RPMI7951 (cell line): ENCODE data around the gene OPN3. TPM values are rescaled to one million over a fixed set of nuclear protein-coding genes. Genes with fewer than 3 reads are reported as not detected.

Source experiments
- DNase-seq: peaks from one replicate; pipeline ENCODE4 v3.0.0-alpha.2; 2012; ENCODE audit warnings: low read depth
- total RNA-seq: library from RNA; depleted of rRNA; stranded (reverse); fragments of >200 nt; shearing (Covaris generic); gene quantifications from 2 replicates; pipeline ENCODE4 v1.2.3, GENCODE V29; 2014

The OPN3 gene
- total RNA-seq, 1 experiment from 2014 or later, result 49.4 TPM

DNA sequence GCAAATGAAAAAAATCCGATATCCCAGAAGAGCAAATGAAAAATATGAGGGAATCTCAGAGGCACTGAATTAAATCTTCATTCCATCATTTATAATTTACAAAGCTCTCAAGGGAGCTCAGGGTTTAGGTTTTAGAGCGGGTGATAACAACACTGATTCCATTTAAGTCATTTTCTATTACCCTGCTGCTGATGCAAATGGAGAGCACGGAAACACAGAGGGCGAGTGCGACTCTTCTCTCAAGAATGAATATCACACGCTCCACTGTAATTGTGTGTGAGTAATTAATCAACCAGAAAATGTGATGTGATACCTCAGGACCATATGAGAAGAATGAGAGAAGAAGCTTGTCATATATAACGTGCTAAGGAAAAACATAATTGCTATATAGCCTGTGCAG is 22.7 kb downstream of the OPN3 start:
- no peak for DNase-seq

DNA sequence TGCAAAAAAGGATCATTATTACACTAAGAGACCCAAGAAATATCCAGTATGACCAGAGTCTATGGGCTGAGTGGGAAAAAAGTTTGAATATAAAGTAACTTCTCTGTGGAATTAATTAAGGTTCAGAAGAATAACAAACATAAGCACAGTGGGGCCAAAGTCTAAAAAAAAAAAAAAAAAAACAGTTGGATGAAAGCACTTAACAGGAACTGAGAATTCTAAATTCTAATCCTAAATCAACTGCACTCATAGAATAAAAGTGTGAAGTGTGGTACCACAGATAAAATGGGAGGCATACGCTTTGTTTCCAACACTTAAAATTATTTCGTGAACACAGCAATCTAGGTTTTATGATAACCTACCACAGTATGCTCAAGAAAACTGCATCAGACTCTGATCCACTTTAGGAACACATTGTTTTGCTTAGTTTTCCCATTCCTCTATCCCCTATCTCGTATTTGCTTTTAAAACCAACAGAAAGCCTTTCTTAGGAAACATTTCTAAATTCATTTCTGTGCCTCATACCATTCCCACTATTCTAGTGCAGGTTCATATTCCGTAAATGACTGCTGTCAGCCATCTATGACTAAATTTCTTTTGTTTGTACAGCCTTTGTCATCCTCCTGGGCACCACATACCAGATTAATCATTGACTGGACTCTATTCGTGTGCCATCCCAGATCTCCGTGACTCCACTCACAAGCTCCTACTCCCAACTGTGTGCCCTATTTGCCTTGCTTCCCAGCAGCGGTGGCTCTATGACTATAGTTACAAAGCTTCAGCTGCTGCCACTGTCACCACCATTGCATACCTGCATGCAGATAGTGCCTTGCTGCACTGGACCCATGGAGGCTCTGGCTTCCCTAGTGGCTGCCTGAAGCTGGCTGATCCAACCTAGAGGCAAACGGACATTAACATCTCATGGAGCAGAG is 24.9 kb downstream of the OPN3 start:
- DNase-seq, result no peak

DNA sequence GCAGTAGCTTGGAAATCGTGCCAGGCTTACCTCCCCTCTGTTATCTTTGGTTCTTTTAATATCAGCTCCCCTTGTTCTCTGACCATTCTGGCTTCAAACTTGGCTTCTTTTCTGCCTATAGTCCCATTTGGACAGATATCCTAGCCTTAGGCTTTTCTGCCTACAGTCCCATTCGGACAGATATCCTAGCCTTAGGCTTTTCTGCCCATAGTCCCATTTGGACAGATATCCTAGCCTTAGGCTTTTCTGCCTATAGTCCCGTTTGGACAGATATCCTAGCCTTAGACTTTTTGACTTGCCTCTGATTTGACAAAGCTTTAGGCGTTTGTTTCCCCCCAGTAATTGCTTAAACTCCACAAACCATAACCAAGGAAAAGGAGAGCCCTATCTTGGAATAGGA is 25.6 kb downstream of the OPN3 start:
- no peak for DNase-seq

DNA sequence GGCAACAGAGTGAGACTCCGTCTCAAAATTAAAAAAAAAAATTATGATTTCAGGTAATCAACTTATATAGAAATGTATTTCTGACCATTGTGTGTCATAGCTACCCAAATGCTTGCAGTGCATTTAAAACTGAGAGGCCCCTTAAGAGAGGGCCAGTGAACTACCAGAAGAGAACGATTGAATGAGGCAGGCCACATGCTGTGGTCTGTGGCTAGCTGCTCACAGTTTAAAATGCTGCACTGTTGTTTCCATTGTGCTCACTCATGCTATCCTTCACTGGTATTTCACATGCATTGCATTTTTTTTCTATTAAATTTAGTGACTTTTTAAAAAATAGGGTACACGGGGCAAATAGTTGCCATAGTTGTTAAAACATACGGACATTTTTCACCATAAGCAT is 26.0 kb downstream of the OPN3 start:
- DNase-seq, result no peak

DNA sequence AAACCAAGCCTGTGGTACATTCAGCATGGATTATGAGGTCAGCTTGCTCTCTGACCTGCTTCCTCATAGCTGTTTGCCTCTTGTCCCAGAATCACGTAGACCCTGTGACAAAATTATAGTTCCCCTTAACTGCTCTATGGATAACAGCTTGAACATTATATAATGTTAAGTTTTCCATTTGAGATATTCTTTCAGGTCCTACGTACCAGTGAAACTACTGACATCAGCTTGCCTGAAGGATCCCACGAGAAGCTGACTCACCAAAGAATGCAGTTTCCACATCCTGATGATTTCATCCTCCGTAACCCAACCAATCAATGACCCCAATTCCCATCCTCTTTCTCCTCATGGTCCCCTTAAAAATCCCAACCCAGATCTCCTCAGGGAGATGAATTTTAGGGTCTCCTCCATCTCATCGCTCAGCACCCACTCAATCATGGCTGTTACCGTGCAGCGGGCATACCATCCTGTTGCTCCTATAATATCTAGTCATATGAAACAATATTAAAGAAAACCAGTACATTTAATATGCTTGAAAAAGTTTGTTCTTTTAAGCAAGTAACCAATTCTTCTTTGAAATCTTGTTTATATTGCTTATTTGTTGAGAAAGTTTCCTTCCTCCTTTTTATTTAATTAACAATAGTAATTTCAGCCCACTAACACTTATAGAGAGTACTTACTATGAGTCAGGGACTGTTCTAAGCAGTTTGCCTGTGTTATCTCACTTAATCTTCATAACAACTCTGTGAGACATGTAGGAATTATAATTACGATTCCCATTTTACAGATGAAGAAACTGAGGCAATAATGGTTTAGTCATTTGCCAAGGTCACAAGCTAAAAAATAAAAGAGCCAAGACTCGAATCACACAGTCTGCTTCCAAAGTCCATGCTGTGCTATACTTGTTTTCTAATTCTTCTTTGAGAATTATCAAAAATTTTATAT is 27.4 kb downstream of the OPN3 start:
- DNase-seq, result peak; percentile 81

DNA sequence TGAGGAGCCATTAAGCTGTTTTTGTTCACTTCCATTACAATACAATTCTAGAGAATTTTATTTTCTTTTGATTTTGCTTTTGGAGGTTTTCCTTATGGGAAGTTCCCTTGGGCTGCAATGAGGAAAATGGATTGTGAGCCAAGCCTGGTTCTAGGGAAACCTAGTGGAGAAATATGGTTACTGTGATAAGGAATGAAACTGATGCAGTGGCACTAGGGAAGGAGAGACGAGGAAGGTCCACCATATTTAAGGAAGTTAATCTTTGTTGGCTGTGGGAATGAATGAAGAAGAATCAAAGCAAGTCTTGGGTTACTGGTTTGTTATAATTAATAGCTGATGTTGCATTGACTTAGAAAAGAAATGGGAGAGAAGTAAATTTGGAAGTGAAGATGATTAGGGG is 28.4 kb downstream of the OPN3 start:
- no peak for DNase-seq

DNA sequence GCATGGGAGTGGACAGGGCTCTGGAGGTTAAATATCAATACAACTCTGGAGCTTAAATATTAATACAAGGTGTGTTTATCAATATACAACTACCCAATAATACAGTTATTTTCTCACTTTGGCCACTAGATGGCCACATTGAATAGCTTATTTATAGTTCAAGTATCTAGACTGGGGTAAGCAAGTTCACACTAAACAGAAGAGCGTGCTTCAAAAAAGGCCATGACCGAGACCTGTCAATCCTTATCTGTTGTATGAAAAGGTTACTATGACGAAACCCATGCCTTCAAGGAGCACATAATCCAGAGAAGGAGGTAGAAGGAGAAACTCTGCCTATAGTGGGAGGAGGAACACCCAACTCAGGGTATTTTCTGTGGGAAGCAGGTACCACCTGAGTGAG is 29.1 kb downstream of the OPN3 start:
- peak; percentile 68 for DNase-seq

DNA sequence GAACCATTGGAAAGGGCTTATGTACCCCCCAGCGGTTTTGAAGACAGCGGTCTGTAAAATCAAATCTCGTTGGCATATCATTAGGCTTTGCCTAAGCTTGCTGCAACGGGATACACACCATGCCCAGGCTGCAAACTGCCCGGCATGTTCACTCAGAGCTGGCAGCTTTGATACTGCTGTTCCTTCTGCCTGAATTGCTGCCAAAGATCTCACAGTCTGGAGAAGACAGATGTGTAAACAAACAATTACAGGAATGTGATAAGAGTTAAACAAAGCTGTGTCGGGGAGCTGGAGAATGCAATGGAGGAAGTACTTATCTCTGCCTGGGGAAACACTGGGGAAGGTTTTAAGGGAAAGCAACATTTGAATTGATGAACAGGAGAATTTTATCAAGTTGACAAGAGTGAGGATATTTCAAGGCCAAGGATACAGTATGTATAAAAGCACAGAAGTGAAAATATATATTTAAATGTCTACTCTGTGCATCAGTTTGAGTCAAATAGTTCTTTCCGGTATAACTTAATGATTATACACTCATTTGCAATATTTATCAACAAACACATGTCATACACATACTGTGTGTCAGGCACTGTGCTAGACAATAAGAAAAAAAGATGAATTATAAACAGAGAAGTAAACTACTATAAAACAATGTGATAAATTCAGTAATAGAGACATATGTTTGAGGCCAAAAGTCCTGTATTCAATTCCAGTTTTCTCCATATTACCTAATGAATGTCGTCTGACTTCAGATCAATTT is 29.9 kb downstream of the OPN3 start:
- DNase-seq, result peak; percentile 66

DNA sequence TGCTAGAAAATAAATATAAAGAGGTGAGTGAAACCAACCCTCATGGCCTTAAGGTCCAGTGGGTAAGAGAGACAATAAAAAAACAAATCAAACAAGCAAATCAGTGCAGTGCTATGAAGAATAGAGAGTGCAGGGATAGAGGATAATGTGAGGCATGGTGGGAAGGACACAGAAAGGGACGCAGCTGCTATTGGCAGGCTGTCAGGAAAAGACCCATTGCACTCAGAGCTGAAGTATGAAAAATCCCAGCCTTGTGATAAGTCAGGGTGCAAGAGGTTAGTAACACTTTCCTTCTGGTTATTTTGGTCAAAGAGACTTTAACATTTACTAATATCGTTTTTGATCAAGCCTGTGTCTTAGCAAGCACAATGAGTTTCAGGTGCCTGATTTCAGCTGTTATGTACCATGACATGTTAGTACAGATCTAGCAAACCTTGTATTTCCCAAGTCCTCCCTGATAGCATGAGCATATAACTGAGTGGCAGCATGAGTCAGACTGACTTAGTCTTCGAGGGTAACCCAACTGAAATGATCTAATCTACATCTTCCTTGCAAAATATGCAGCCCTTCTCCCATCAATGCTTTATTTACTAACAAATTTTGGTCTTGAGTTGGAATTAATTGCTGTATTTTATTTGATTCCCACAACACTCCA is 31.7 kb downstream of the OPN3 start:
- DNase-seq, result peak; percentile 69

DNA sequence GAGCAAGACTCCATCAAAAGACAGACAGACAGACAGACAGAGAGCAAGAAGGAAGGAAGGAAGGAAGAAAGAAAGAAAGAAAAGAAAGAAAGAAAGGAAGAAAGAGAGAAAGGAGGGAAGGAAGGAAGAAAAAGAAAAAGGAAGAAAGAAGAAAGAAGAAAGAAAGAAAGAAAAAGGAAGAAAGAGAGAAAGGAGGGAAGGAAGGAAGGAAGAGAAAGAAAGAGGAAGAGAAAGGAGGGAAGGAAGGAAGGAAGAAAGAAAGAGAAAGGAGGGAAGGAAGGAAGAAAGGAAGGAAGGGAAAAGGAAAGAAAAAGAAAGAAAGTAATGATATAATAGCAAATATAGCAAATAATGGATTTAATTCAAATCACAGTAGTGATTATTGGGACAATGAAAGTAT is 32.7 kb downstream of the OPN3 start:
- no peak for DNase-seq

DNA sequence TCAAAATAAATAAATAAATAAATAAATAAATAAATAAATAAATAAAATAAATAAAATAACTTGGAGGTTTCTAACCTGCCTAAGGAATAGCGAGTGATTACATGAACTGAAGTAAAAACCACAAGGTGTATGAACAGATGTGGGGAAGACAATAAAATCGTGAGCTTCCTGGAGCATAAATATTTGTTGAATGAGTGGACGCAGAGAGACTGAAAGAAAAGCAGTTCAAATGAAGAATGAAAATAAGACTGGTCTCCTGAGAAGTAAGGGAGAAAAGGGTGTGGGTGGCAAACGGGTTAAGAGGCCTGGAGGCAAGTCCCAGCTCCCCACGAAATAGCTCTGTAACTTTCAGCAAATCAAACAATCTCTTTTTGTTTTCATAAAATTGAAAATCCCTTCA is 33.6 kb downstream of the OPN3 start:
- peak; percentile 71 for DNase-seq

DNA sequence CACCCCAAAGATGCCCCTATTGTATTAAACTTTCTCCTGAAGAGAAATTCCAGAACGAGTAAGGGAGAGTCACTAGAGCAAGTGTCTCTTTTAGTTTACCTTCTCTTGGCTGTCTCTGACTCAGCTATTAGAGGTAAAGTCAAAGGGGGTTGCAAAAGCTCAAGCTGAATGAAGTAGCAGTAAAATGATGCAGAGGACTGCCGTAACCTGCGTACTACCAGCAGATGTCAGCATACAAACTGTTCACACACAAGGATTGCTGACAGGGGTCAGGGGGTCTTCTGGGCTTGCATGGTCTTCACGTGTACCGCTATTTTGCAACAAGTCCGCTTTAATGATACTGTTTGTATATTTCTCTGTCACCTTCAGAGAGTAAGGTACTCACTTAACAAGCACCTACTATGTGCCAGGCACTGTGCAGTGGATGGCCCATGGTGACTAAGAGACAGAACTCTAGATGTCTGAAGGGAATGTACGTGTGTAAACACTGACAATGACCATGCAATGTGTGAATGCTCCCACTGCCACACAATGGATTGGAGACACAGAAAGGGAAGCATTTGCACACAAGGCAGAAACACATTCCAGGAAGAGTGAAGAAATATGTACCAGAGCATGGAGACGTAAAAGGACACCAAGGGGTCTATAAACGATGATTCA is 34.9 kb downstream of the OPN3 start:
- DNase-seq, result no peak

DNA sequence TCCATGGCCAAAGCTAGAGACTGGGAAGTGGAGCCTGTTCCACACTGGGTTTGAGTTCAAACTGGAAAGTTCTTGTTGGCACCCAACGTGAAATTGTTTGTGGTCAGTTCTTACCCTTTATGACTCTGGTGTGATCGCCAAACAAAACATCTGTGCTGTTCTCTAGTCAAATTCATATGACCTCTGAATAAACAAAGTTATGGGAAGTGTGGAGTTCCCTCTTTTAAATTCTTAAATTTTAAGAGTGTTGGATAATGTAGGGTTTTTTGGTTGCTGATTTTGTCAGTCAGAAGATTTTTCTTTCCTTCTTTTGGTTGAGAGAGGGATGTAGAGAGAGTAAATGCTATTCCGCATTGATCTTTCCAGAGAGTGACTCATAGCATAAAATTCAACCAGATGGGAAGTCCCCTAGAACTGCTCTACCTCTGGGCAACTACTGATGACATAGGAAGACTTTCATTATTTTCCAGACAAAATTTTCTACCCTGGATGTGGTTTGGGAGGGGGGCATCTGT is 36.4 kb downstream of the OPN3 start:
- DNase-seq, result peak; percentile 81

DNA sequence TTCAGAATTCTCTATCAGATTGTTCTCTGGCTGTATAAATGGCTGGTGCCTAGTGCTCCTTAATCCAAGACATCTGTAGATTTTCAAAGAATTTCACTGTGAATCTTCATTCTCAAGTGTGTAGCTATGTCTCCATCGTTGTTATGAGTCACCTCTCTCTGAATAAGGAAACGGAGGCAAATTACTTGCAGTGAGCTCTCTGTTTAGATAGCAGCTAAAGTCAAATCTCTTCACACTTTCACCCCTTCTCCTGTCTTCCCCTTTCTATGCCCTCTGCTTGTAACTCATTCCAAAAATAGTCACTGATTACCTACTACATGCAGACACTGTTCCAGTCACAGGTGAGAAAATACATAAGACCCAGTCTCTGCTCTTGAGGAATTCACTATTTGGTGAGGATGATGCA is 39.7 kb downstream of the OPN3 start:
- DNase-seq, result peak; percentile 57

DNA sequence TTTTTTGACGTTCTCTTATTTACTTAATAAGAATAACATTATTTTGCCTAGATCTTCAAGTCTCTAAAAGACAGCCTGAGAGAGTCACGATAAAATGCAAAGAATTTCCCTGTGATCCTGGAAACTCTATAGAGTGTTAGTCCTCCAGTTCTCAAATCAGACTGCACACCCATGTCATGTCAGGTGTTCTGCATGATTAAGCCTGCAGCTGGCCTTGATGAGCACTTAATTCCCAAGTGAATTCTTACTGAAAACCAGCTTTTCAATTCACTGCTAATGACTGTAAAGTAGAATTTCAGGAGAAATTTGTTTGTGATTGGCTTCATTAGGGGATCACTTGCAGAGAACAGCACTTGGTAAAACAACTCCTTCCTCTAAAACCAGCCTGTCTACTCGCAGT is 41.9 kb downstream of the OPN3 start:
- DNase-seq, result no peak

DNA sequence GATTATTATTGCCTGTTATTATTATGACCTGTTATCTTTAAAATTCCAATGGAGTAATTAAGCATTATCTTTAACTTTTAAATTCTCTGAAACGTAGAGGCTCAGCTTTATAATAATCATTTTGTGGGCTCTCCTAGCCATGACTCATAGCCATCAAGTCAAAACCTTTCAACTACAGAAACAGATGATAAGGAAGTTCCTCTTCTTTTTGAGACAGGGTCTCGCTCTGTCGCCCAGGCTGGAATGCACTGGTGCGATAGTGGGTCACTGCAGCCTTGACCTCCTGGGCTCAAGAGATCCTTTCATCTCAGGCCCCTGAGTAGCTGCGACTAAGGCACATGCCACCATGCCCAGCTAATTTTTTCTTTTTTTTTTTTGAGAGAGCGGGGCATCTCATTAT is 43.5 kb downstream of the OPN3 start:
- DNase-seq, result no peak

DNA sequence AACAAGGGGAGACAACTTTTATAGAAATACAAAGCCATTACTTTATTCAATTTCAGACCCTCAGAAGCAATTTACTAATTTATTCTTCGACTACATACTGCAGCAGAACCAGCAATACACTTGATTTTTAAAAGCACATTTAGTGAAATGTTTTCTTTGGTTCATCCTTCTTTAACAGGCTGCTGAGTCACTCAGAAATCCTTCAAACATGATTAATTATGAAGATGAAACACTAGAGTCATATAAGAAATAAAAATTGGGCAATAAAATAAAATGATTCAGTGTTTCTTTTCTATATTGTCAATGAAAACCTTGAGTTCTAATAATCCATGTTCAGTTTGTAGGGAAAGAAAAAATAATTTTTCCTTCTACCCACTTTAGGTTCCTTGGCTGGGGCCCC is 47.0 kb downstream of the OPN3 start:
- DNase-seq, result no peak

DNA sequence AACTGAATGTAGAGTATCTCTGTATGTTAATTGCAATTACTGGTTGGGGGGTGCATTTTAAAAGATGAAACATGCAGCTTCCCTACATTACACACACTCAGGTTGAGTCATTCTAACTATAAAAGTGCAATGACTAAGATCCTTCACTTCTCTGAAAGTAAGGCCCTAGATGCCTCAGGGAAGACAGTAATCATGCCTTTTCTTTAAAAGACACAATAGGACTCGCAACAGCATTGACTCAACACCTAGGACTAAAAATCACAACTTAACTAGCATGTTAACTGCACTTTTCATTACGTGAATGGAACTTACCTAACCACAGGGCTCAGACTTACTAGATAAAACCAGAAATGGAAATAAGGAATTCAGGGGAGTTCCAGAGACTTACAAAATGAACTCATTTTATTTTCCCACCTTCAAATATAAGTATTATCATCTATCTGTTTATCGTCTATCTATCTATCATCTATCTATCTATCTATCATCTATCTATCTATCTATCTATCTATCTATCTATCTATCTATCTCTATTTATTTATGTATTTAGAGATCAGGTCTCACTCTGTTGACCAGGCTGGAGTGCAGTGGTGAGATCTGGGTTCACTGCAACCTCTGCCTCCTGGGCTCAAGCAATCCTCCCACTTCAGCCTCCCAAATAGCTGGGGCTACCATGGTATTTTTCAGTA is 47.8 kb downstream of the OPN3 start:
- DNase-seq, result peak; percentile 92

DNA sequence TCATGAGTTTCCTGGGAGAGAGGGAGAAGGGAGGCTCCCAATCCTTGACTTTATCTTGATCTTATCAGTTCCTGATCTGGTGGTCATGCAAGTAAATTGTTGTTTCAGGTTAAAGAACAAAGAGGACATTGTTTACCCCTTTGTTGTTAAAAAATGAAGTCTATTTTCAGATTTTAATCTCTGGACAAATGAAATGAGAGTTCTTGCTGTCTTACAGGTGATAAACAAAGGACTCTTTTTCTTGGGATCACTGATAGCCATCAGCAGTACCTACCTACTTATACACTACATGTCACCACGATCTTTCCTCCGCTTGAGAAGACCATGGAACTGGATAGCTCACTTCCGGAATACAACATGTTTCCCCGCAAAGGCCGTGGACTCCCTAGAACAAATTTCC is 48.4 kb downstream of the OPN3 start:
- DNase-seq, result no peak

DNA sequence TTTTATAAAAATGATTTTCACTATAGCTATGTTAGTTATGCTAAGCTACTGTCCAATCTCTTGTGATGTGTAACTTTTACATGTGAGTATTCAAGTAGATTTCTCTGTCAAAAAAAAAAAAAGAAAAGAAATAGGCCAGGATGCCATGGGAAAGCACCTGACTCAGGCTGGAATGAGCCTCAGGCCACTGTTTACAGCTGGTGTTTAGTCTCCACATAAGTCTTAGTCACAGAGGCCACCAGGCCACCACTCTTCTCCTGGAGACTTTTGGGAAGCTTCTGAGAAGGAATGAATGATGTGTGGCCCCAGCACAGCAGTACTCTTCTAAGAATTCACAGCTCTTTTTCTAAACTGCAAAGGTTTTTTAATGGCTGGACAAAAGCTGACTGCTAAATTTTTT is 48.9 kb downstream of the OPN3 start:
- DNase-seq, result peak; percentile 87
